ENCODE measurements around the gene NEDD4L. TPM values are rescaled to one million over a fixed set of nuclear protein-coding genes. Genes with fewer than 3 reads are reported as not detected.

NEDD4L gene
- total and polyA plus RNA-seq, 2 donors (not counting 1 experiment from before 2014, with no cell fraction given), result 10.3 to 25.7 TPM

- H3K27ac Mint-ChIP-seq, result no peak overlapping the region
- no peaks in the 10 kb centered on the region for H3K9me3 Mint-ChIP-seq (ENCODE audit: insufficient read depth)
- H3K36me3 ChIP-seq (replicated peaks in 1 of 2; ENCODE audit: control extremely low read depth in 1 of 2, control insufficient read depth in 1 of 2, extremely low read depth in 1 of 2, insufficient read depth in 2 of 2, low read length in 1 of 2), result no peaks in the 10 kb centered on the region
- no peak overlapping the region for H3K27ac ChIP-seq (ENCODE audit: low read length in 2 of 2)
- POLR2A ChIA-PET, result no interaction called here
- TF ChIP-seq EZH2 (IDR thresholded peaks at IDR 0.05; ENCODE audit: borderline replicate concordance, insufficient read depth, low read depth, low read length, poor library complexity, severe bottlenecking), result no peak
- TF ChIP-seq CTCF (IDR thresholded peaks at IDR 0.05), result no peak
- intact Hi-C loops (cut with micrococcal nuclease), result no loop called here
- no peak overlapping the region for H3K4me3 ChIP-seq (ENCODE audit: control extremely low read depth in 1 of 5, extremely low read depth in 1 of 5, insufficient read depth in 1 of 5, low read depth in 2 of 5, low read length in 4 of 5)
- no peaks in the 10 kb centered on the region for H4K20me1 ChIP-seq (ENCODE audit: control insufficient read depth, insufficient read depth, low read length, poor library complexity, severe bottlenecking)
- no peaks in the 10 kb centered on the region for H3K9me3 ChIP-seq (ENCODE audit: control extremely low read depth in 1 of 3, control insufficient read depth in 2 of 3, insufficient read depth in 1 of 3, low read length in 2 of 3)
- CTCF ChIA-PET, result no interaction called here
- H3K4me1 Mint-ChIP-seq, result no peaks in the 10 kb centered on the region
- ATAC-seq (ENCODE audit: low read depth) (no peak), DNase-seq (no peak)
- no peaks in the 10 kb centered on the region for H3K79me2 ChIP-seq (ENCODE audit: control insufficient read depth, insufficient read depth, low read length)
- no peak overlapping the region for H3K9ac ChIP-seq (ENCODE audit: low read length)
- WGBS (ENCODE audit: insufficient coverage), result no CpG with 5 or more reads among the region's 4 CpGs
- no peak overlapping the region for H2AFZ ChIP-seq (ENCODE audit: insufficient read depth, low read depth, low read length, poor library complexity, severe bottlenecking)
- no peaks in the 10 kb centered on the region for H3K27me3 ChIP-seq (replicated peaks in 1 of 4; ENCODE audit: control extremely low read depth in 1 of 4, control insufficient read depth in 3 of 4, insufficient read depth in 4 of 4, low read length in 3 of 4)
- no peak overlapping the region for H3K4me3 Mint-ChIP-seq
- H3K4me2 ChIP-seq (replicated peaks; ENCODE audit: low read depth, low read length, poor library complexity, severe bottlenecking), result no peak overlapping the region
- no peaks in the 10 kb centered on the region for H3K4me1 ChIP-seq (ENCODE audit: control insufficient read depth in 2 of 2, insufficient read depth in 2 of 2, low read length in 2 of 2)
- H3K27me3 Mint-ChIP-seq, result no peaks in the 10 kb centered on the region
Measured at GRCh38 chr18:58354051-58354450, 310.0 kb downstream of the NEDD4L start.

- H3K4me1 ChIP-seq (ENCODE audit: control insufficient read depth in 2 of 2, insufficient read depth in 2 of 2, low read length in 2 of 2), result no peaks in the 10 kb centered on the region
- no peaks in the 10 kb centered on the region for H3K4me1 Mint-ChIP-seq
- no peak for DNase-seq
- no peaks in the 10 kb centered on the region for H3K27me3 Mint-ChIP-seq
- WGBS (ENCODE audit: insufficient coverage), result 93% methylated on average over 10 of the region's 10 CpGs
- no peaks in the 10 kb centered on the region for H3K27me3 ChIP-seq (replicated peaks in 1 of 4; ENCODE audit: control extremely low read depth in 1 of 4, control insufficient read depth in 3 of 4, insufficient read depth in 4 of 4, low read length in 3 of 4)
- no peak overlapping the region for H3K9ac ChIP-seq (ENCODE audit: low read length)
- TF ChIP-seq EZH2 (IDR thresholded peaks at IDR 0.05; ENCODE audit: borderline replicate concordance, insufficient read depth, low read depth, low read length, poor library complexity, severe bottlenecking) (no peak), CTCF (IDR thresholded peaks at IDR 0.05) (no peak)
- no peaks in the 10 kb centered on the region for H3K9me3 Mint-ChIP-seq (ENCODE audit: insufficient read depth)
- no peak overlapping the region for H3K27ac ChIP-seq (ENCODE audit: low read length in 2 of 2)
- H3K9me3 ChIP-seq (ENCODE audit: control extremely low read depth in 1 of 3, control insufficient read depth in 2 of 3, insufficient read depth in 1 of 3, low read length in 2 of 3), result no peaks in the 10 kb centered on the region
- no peaks in the 10 kb centered on the region for H3K36me3 ChIP-seq (replicated peaks in 1 of 2; ENCODE audit: control extremely low read depth in 1 of 2, control insufficient read depth in 1 of 2, extremely low read depth in 1 of 2, insufficient read depth in 2 of 2, low read length in 1 of 2)
- no peaks in the 10 kb centered on the region for H4K20me1 ChIP-seq (ENCODE audit: control insufficient read depth, insufficient read depth, low read length, poor library complexity, severe bottlenecking)
- H3K27ac Mint-ChIP-seq, result no peak overlapping the region
- H3K4me2 ChIP-seq (replicated peaks; ENCODE audit: low read depth, low read length, poor library complexity, severe bottlenecking), result no peak overlapping the region
- no peak overlapping the region for H3K4me3 ChIP-seq (ENCODE audit: control extremely low read depth in 1 of 5, extremely low read depth in 1 of 5, insufficient read depth in 1 of 5, low read depth in 2 of 5, low read length in 4 of 5)
- H2AFZ ChIP-seq (ENCODE audit: insufficient read depth, low read depth, low read length, poor library complexity, severe bottlenecking), result no peak overlapping the region
- ChIA-PET CTCF (no interaction called here), POLR2A (no interaction called here)
- ATAC-seq (ENCODE audit: low read depth), result no peak
- intact Hi-C loops (cut with micrococcal nuclease), result no loop called here
- no peak overlapping the region for H3K4me3 Mint-ChIP-seq
- no peaks in the 10 kb centered on the region for H3K79me2 ChIP-seq (ENCODE audit: control insufficient read depth, insufficient read depth, low read length)
Measured at GRCh38 chr18:58354791-58355190, 310.8 kb downstream of the NEDD4L start.

Measured in B cell (primary cell).